ENCODE measurements around the gene TRIP10. TPM values are rescaled to one million over a fixed set of nuclear protein-coding genes. Genes with fewer than 3 reads are reported as not detected.
A peak's percentile ranks its signal among the peaks of the same experiment; 100 is the strongest.

TRIP10 gene
- polyA plus RNA-seq, 1 donor from 2014 or later, result 0.76 TPM

GRCh38 chr19:6767081-6767356 lies 27.5 kb downstream of the TRIP10 start:
- Histone ChIP-seq H3K9me2 (ENCODE audit: insufficient read depth, low read length) (no peaks in the 10 kb centered on the region), H3F3A (ENCODE audit: insufficient read depth, low read length, poor library complexity, severe bottlenecking) (no peaks in the 10 kb centered on the region), H3K27ac (ENCODE audit: low read length) (no peak overlapping the region), H3K36me3 (ENCODE audit: insufficient read depth, low read length) (no peaks in the 10 kb centered on the region), H3K79me2 (replicated peaks; ENCODE audit: insufficient read depth, low read length) (no peaks in the 10 kb centered on the region), H3K9ac (ENCODE audit: low read length) (peak overlapping the region; percentile 20), H2AFZ (ENCODE audit: low read depth, low read length) (no peak overlapping the region), H3K4me3 (ENCODE audit: low read length) (peak overlapping the region; percentile 63), H4K20me1 (ENCODE audit: insufficient read depth) (no peaks in the 10 kb centered on the region), H3K27me3 (ENCODE audit: insufficient read depth, low read depth, low read length) (peaks cover 32% of the 10 kb centered on the region), H3K4me2 (ENCODE audit: low read length) (peak overlapping the region; percentile 48), H3K9me3 (ENCODE audit: low read length) (no peaks in the 10 kb centered on the region)
- TF ChIP-seq SMC3 (conservative IDR thresholded peaks at IDR 0.05; ENCODE audit: poor library complexity) (no peak), RAD21 (conservative IDR thresholded peaks at IDR 0.05) (no peak), REST (IDR thresholded peaks at IDR 0.05; ENCODE audit: borderline replicate concordance) (no peak), POLR2AphosphoS5 (IDR thresholded peaks at IDR 0.05) (no peak), EZH2 (IDR thresholded peaks at IDR 0.05; ENCODE audit: borderline replicate concordance, insufficient read depth, low read length, poor library complexity, severe bottlenecking) (no peak), EP300 (conservative IDR thresholded peaks at IDR 0.05; ENCODE audit: poor library complexity, severe bottlenecking) (no peak), MXI1 (conservative IDR thresholded peaks at IDR 0.05; ENCODE audit: poor library complexity, severe bottlenecking) (no peak), TAF1 (IDR thresholded peaks at IDR 0.05; ENCODE audit: low read depth) (no peak), CTCF (IDR thresholded peaks at IDR 0.05; ENCODE audit: poor library complexity, severe bottlenecking) (no peak)

GRCh38 chr19:6767357-6768235 lies 28.1 kb downstream of the TRIP10 start, which contains the start of gene SH2D3A:
Gene SH2D3A, minus strand, starts transcription at chr19:6767435. Its CDS starts 3,687 bp downstream, at chr19:6763748.
- peak within 1 kb of the TSS; percentile 20 for H3K9ac ChIP-seq (ENCODE audit: low read length)
- no peaks in the 10 kb centered on the region for H3K9me3 ChIP-seq (ENCODE audit: low read length)
- H3K36me3 ChIP-seq (ENCODE audit: insufficient read depth, low read length), result no peaks in the 10 kb centered on the region
- H2AFZ ChIP-seq (ENCODE audit: low read depth, low read length), result no peak within 1 kb of the TSS
- no peaks in the 10 kb centered on the region for H3F3A ChIP-seq (ENCODE audit: insufficient read depth, low read length, poor library complexity, severe bottlenecking)
- no peaks in the 10 kb centered on the region for H3K9me2 ChIP-seq (ENCODE audit: insufficient read depth, low read length)
- no peak within 1 kb of the TSS for H3K27ac ChIP-seq (ENCODE audit: low read length)
- no peaks in the 10 kb centered on the region for H4K20me1 ChIP-seq (ENCODE audit: insufficient read depth)
- no peak for TF ChIP-seq POLR2AphosphoS5 (IDR thresholded peaks at IDR 0.05)
- no peak for TF ChIP-seq REST (IDR thresholded peaks at IDR 0.05; ENCODE audit: borderline replicate concordance)
- TF ChIP-seq TAF1 (IDR thresholded peaks at IDR 0.05; ENCODE audit: low read depth), result no peak
- no peak for TF ChIP-seq RAD21 (conservative IDR thresholded peaks at IDR 0.05)
- peak within 1 kb of the TSS; percentile 63 for H3K4me3 ChIP-seq (ENCODE audit: low read length)
- H3K79me2 ChIP-seq (replicated peaks; ENCODE audit: insufficient read depth, low read length), result no peaks in the 10 kb centered on the region
- H3K4me2 ChIP-seq (ENCODE audit: low read length), result peak within 1 kb of the TSS; percentile 48
- H3K27me3 ChIP-seq (ENCODE audit: insufficient read depth, low read depth, low read length), result peaks cover 32% of the 10 kb centered on the region
